Measurements from ENCODE around the gene FCHSD2.
A peak's percentile ranks its signal among the peaks of the same experiment; 100 is the strongest.

The FCHSD2 gene

DNA sequence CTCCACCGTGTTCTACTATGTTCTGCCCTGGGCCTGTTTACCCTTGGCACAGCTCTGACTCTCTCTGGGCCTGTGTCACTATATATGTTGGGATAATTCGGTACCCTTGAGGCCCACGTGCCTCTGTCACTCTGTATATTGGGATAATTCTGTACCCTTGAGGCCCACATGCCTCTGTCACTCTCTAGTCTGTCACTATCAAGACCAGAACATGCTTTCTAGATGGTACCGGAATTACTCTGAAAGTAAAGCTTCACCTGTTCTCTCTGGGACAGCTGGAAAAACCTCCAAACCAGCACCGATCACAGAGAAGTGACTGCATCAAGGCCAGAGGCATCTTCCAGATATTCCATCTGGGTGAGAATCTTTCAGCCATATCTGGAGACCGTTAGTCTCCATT is 9.3 kb upstream of the FCHSD2 start:
- Histone ChIP-seq H3K27ac (no peak overlapping the region), H3K4me3 (ENCODE audit: low read depth, low read length) (no peak overlapping the region), H3K36me3 (ENCODE audit: control insufficient read depth, insufficient read depth, low read length) (no peaks in the 10 kb centered on the region), H3K27me3 (ENCODE audit: control insufficient read depth, insufficient read depth, low read length) (no peaks in the 10 kb centered on the region), H3K79me2 (no peaks in the 10 kb centered on the region), H2AFZ (no peak overlapping the region), H3K9ac (no peak overlapping the region), H3K4me2 (ENCODE audit: low read length) (no peak overlapping the region), H3K9me3 (ENCODE audit: control insufficient read depth, low read length) (no peaks in the 10 kb centered on the region), H3K4me1 (peaks cover 2% of the 10 kb centered on the region)
- TF ChIP-seq, protein P1, sequence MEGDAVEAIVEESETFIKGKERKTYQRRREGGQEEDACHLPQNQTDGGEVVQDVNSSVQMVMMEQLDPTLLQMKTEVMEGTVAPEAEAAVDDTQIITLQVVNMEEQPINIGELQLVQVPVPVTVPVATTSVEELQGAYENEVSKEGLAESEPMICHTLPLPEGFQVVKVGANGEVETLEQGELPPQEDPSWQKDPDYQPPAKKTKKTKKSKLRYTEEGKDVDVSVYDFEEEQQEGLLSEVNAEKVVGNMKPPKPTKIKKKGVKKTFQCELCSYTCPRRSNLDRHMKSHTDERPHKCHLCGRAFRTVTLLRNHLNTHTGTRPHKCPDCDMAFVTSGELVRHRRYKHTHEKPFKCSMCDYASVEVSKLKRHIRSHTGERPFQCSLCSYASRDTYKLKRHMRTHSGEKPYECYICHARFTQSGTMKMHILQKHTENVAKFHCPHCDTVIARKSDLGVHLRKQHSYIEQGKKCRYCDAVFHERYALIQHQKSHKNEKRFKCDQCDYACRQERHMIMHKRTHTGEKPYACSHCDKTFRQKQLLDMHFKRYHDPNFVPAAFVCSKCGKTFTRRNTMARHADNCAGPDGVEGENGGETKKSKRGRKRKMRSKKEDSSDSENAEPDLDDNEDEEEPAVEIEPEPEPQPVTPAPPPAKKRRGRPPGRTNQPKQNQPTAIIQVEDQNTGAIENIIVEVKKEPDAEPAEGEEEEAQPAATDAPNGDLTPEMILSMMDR (IDR thresholded peaks at IDR 0.05): no peak

DNA sequence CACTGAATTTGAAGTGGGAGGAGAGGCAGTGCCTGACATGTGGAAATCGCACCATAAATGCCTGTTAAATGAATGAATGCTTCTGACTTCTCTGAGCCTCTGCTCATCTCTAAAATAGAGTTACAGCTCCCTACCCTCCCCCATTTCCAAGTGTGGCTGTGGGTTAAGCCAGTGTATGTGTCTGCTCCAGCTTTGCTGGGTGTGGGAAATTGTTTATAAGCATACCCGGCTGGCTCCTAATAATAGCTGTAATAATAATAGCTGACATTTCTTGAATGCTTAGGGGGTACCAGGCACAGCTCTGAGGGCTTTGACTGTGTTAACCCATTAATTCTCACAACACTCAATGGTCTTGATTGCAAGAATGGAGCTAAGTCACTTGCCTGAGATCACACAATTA is 7.0 kb upstream of the FCHSD2 start:
- Histone ChIP-seq H3K36me3 (ENCODE audit: control insufficient read depth, insufficient read depth, low read length) (no peaks in the 10 kb centered on the region), H3K9me3 (ENCODE audit: control insufficient read depth, low read length) (no peaks in the 10 kb centered on the region), H3K4me1 (peaks cover 2% of the 10 kb centered on the region), H3K27me3 (ENCODE audit: control insufficient read depth, insufficient read depth, low read length) (no peaks in the 10 kb centered on the region), H2AFZ (no peak overlapping the region), H3K4me3 (ENCODE audit: low read depth, low read length) (no peak overlapping the region), H3K79me2 (no peaks in the 10 kb centered on the region), H3K27ac (no peak overlapping the region), H3K4me2 (ENCODE audit: low read length) (no peak overlapping the region), H3K9ac (no peak overlapping the region)
- TF ChIP-seq, protein P1 (IDR thresholded peaks at IDR 0.05): no peak

DNA sequence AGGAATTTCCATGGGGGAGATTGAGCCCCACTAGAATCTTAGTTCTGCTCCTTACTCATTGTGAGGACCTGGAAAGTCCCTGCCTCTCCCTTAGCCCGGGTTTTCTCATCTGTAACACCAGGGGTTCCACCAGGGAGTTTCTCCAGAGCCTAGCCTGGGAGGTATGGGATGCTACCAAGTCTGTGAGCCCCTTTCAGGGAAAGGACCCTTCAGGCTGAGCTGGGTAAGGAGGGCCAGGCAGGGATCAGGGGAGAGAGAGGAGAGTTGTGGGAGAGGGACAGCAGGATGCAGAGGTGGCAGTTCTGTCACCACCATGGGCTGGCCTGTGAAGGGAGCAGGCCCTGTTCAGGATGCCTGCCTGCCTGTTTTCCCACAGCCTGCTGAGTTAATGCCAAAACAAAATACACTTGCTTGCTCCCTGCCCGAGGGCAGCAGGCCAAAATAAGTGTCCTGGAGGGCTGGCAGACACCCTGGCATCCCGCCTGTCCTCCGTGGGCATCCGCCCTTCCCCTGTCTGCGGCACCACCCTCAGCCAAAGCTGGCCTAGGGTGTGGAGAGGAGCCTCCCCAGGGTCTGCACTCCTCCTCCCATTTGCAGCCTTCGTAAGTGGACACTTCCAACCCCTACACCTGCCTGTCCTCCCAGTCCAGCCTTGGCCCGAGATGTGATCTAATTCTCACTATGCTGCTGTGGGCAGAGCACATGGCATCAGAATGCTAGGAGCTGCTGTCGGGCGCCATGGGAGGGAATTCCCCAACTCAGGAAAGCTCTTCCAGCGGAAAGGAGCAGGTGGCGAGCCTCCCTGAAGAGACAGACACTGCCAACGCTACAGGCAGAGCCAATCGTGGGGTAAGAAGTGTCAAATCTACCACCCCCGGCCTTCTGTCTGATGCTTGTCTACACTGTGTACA is 5.9 kb upstream of the FCHSD2 start:
- H3K9me3 ChIP-seq (ENCODE audit: control insufficient read depth, low read length): no peaks in the 10 kb centered on the region
- H3K27me3 ChIP-seq (ENCODE audit: control insufficient read depth, insufficient read depth, low read length): no peaks in the 10 kb centered on the region
- H3K27ac ChIP-seq: no peak overlapping the region
- no peak overlapping the region for H3K9ac ChIP-seq
- H2AFZ ChIP-seq: peak overlapping the region; percentile 9
- TF ChIP-seq, protein P1 (IDR thresholded peaks at IDR 0.05): no peak
- H3K4me3 ChIP-seq (ENCODE audit: low read depth, low read length): no peak overlapping the region
- no peaks in the 10 kb centered on the region for H3K79me2 ChIP-seq
- H3K36me3 ChIP-seq (ENCODE audit: control insufficient read depth, insufficient read depth, low read length): no peaks in the 10 kb centered on the region
- H3K4me1 ChIP-seq: peaks cover 4% of the 10 kb centered on the region
- H3K4me2 ChIP-seq (ENCODE audit: low read length): no peak overlapping the region

DNA sequence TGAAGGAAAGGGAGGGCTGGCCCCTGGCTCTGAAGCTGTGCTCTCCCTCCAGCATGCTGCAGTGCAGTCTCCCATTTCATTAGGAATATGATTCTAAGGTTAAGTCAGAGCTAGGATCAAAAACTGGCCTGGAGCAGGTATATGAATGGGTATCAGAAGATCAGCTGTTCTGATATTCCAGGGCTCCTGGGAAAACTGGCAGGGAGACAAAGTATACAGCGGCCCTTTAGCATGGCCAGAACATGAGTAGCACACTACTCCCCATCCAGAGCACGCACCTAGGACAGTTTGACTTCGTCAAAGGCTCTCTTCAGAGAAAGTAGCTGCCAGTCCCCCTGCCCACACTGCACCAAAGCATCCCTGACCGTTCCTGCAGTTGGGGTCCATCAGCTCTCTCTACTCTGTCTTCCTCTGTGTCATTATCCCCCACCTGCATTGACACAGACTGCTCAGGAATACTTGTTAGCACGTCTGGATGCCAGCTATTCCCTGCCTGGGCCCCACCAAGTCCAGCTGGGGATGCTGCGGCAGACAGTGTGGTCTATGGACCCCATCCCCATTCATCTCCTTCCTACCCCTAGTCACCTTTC is 4.0 kb upstream of the FCHSD2 start:
- TF ChIP-seq, protein P1 (IDR thresholded peaks at IDR 0.05): no peak
- Histone ChIP-seq H3K9ac (no peak overlapping the region), H3K27me3 (ENCODE audit: control insufficient read depth, insufficient read depth, low read length) (no peaks in the 10 kb centered on the region), H3K4me1 (peaks cover 4% of the 10 kb centered on the region), H3K4me3 (ENCODE audit: low read depth, low read length) (no peak overlapping the region), H2AFZ (no peak overlapping the region), H3K9me3 (ENCODE audit: control insufficient read depth, low read length) (no peaks in the 10 kb centered on the region), H3K4me2 (ENCODE audit: low read length) (no peak overlapping the region), H3K36me3 (ENCODE audit: control insufficient read depth, insufficient read depth, low read length) (no peaks in the 10 kb centered on the region), H3K79me2 (no peaks in the 10 kb centered on the region), H3K27ac (no peak overlapping the region)
